ENCODE measurements around the gene EFHC1.

The EFHC1 gene

GRCh38 chr6:52550014-52550575 lies 130.0 kb downstream of the EFHC1 start:
- no peak for DNase-seq (ENCODE audit: extremely low read depth, low read depth)

GRCh38 chr6:52550870-52551269 lies 130.7 kb downstream of the EFHC1 start:
- TF ChIP-seq CTCF (IDR thresholded peaks at IDR 0.05; ENCODE audit: low read depth, low read length): no peak
- DNase-seq (ENCODE audit: extremely low read depth, low read depth): no peak

More at GRCh38 chr6:52550014-52550575, 130.0 kb downstream of the EFHC1 start:
- TF ChIP-seq CTCF (IDR thresholded peaks at IDR 0.05; ENCODE audit: low read depth, low read length): no peak

GRCh38 chr6:52551483-52552277 lies 131.5 kb downstream of the EFHC1 start:
- no peak for DNase-seq (ENCODE audit: extremely low read depth, low read depth)
- TF ChIP-seq CTCF (IDR thresholded peaks at IDR 0.05; ENCODE audit: low read depth, low read length): no peak

- no peak for DNase-seq (ENCODE audit: extremely low read depth, low read depth)
- TF ChIP-seq CTCF (IDR thresholded peaks at IDR 0.05; ENCODE audit: low read depth, low read length): no peak
Measured at GRCh38 chr6:52552278-52552643, 132.1 kb downstream of the EFHC1 start.

GRCh38 chr6:52553158-52553557 lies 133.0 kb downstream of the EFHC1 start:
- DNase-seq (ENCODE audit: extremely low read depth, low read depth): no peak
- TF ChIP-seq CTCF (IDR thresholded peaks at IDR 0.05; ENCODE audit: low read depth, low read length): no peak

GRCh38 chr6:52553719-52554118 lies 133.6 kb downstream of the EFHC1 start:
- no peak for TF ChIP-seq CTCF (IDR thresholded peaks at IDR 0.05; ENCODE audit: low read depth, low read length)
- DNase-seq (ENCODE audit: extremely low read depth, low read depth): no peak

GRCh38 chr6:52554684-52555280 lies 134.6 kb downstream of the EFHC1 start:
- TF ChIP-seq CTCF (IDR thresholded peaks at IDR 0.05; ENCODE audit: low read depth, low read length): no peak
- DNase-seq (ENCODE audit: extremely low read depth, low read depth): no peak
